PC-9 (cell line): Measurements from ENCODE around the gene MARCHF3. TPM values are rescaled to one million over a fixed set of nuclear protein-coding genes. Genes with fewer than 3 reads are reported as not detected.

Source experiments
- BruUV-seq: library from RNA; stranded (reverse); fragments of 400-500 nt; replicated peaks from 2 replicates; lab custom pipeline; 2021; lab: Mats Ljungman, UMichigan
- CTCF ChIA-PET: fragments of 300-600 bp; sonication (Branson Sonifier 250); formaldehyde crosslinking; loops from one replicate; lab custom pipeline; 2022; ENCODE audit warnings: antibody characterized with exemption; lab: Charles Lee
- POLR2A ChIA-PET: fragments of 300-600 bp; sonication (Branson Sonifier 250); formaldehyde crosslinking; loops from one replicate; lab custom pipeline; 2022; ENCODE audit warnings: antibody characterized with exemption; ENCODE audit not compliant: unreplicated experiment; lab: Charles Lee
- DNase-seq, 2 experiments: peaks; one replicate each; pipeline versions ENCODE4 v3.0.0 to v3.0.0-alpha.2; 2015 to 2022; ENCODE audit warnings: mixed read lengths in 1 of 2
- H2AFZ ChIP-seq: fragments of 200-600 bp; sonication (generic); 2 replicates; pipeline ENCODE4 v1.8.1; 2017; ENCODE audit warnings: antibody characterized with exemption
- H3F3A ChIP-seq: fragments of 200-600 bp; sonication (generic); 2 replicates; pipeline ENCODE4 v1.8.1; 2017; ENCODE audit warnings: antibody characterized with exemption, mild to moderate bottlenecking, low read depth; ENCODE audit not compliant: insufficient read depth
- H3K27ac ChIP-seq: fragments of 200-600 bp; sonication (generic); 2 replicates; pipeline ENCODE4 v1.6.1; 2016; ENCODE audit warnings: mixed run types
- H3K27me3 ChIP-seq: fragments of 200-600 bp; sonication (generic); 2 replicates; pipeline ENCODE4 v1.6.1; 2016; ENCODE audit warnings: low read depth, mixed run types; ENCODE audit not compliant: insufficient read depth
- H3K36me3 ChIP-seq: fragments of 200-600 bp; sonication (generic); 2 replicates; pipeline ENCODE4 v1.6.1; 2016; ENCODE audit warnings: low read depth, mixed run types
- H3K4me1 ChIP-seq: fragments of 200-600 bp; sonication (generic); replicated peaks from 2 replicates; pipeline ENCODE4 v1.6.1; 2016; ENCODE audit warnings: mixed run types; ENCODE audit not compliant: insufficient read depth
- H3K4me2 ChIP-seq: fragments of 200-600 bp; sonication (generic); 2 replicates; pipeline ENCODE4 v1.6.1; 2017; ENCODE audit warnings: mixed run types
- H3K4me3 ChIP-seq: fragments of 200-600 bp; sonication (generic); 2 replicates; pipeline ENCODE4 v1.6.1; 2016; ENCODE audit warnings: mixed run types
- H3K79me2 ChIP-seq: fragments of 200-600 bp; sonication (generic); 2 replicates; pipeline ENCODE4 v1.6.1; 2017; ENCODE audit warnings: low read depth, mixed run types
- H3K9me2 ChIP-seq: fragments of 200-600 bp; sonication (generic); 2 replicates; pipeline ENCODE4 v1.8.1; 2017; ENCODE audit warnings: mild to moderate bottlenecking; ENCODE audit not compliant: insufficient read depth
- H3K9me3 ChIP-seq: fragments of 200-600 bp; sonication (generic); 2 replicates; pipeline ENCODE4 v1.8.1; 2016; ENCODE audit warnings: low read depth; ENCODE audit not compliant: insufficient read depth
- H4K20me1 ChIP-seq: fragments of 200-600 bp; sonication (generic); 2 replicates; pipeline ENCODE4 v1.8.1; 2017; ENCODE audit not compliant: insufficient read depth
- EZH2 ChIP-seq: fragments of 200-600 bp; sonication (generic); IDR thresholded peaks from 2 replicates; pipeline ENCODE4 v1.8.0; 2017; ENCODE audit warnings: antibody characterized with exemption, low read depth
- intact Hi-C: fragments of 100-400 bp; cut with micrococcal nuclease; formaldehyde crosslinking; loops from one replicate; pipeline ENCODE4 v1.10.0; 2022; ENCODE audit not compliant: unreplicated experiment
- total RNA-seq: library from RNA; stranded (reverse); gene quantifications from 2 replicates; pipeline ENCODE4 v1.2.3, GENCODE V29; 2021
- TF ChIP-seq, protein P1 (sequence below): fragments of 200-600 bp; sonication (generic); conservative IDR thresholded peaks from 2 replicates; pipeline ENCODE4 v1.6.1; 2017; ENCODE audit warnings: mixed run types, antibody characterized with exemption, mild to moderate bottlenecking, moderate library complexity

Gene MARCHF3
- total RNA-seq, 1 experiment from 2014 or later, result 0.35 TPM

DNA sequence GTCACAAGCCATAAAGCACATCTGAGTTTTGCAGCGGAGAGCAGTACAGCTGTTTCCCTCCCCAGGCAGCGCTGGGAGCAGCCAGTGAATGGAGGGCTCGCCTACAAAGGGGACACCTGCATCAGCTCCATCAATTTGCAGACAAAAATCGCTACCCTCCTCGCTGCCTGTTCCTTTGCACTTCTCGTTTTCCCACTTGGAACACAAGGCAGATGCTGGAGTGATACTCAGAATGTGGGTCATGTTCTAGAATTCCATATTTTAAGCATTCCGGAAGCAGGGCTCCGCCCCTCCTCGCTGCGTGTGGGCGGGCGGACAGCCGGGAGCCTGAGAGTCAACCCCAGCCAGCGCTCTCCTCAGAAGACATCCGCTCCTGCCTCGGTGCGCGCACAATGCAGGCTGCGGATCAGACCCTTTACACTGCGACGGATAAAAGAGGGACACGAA is 161.3 kb downstream of the MARCHF3 start:
- H3K27ac ChIP-seq, result no peak overlapping the region
- H3K4me2 ChIP-seq, result no peak overlapping the region
- H2AFZ ChIP-seq, result no peak overlapping the region
- no peaks in the 10 kb centered on the region for H3K4me1 ChIP-seq
- H3K79me2 ChIP-seq, result no peaks in the 10 kb centered on the region
- ChIA-PET CTCF (no interaction called here), POLR2A (no interaction called here)
- H3K9me3 ChIP-seq, result no peaks in the 10 kb centered on the region
- no peaks in the 10 kb centered on the region for H3K9me2 ChIP-seq
- H3F3A ChIP-seq, result no peaks in the 10 kb centered on the region
- no peak for DNase-seq
- no peaks in the 10 kb centered on the region for H3K36me3 ChIP-seq
- no peaks in the 10 kb centered on the region for H4K20me1 ChIP-seq
- no peak for TF ChIP-seq EZH2
- TF ChIP-seq, protein P1, sequence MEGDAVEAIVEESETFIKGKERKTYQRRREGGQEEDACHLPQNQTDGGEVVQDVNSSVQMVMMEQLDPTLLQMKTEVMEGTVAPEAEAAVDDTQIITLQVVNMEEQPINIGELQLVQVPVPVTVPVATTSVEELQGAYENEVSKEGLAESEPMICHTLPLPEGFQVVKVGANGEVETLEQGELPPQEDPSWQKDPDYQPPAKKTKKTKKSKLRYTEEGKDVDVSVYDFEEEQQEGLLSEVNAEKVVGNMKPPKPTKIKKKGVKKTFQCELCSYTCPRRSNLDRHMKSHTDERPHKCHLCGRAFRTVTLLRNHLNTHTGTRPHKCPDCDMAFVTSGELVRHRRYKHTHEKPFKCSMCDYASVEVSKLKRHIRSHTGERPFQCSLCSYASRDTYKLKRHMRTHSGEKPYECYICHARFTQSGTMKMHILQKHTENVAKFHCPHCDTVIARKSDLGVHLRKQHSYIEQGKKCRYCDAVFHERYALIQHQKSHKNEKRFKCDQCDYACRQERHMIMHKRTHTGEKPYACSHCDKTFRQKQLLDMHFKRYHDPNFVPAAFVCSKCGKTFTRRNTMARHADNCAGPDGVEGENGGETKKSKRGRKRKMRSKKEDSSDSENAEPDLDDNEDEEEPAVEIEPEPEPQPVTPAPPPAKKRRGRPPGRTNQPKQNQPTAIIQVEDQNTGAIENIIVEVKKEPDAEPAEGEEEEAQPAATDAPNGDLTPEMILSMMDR, result no peak
- no peak overlapping the region for H3K4me3 ChIP-seq
- intact Hi-C loops, result no loop called here
- no peaks in the 10 kb centered on the region for H3K27me3 ChIP-seq
- BruUV-seq, result no TSS peak

DNA sequence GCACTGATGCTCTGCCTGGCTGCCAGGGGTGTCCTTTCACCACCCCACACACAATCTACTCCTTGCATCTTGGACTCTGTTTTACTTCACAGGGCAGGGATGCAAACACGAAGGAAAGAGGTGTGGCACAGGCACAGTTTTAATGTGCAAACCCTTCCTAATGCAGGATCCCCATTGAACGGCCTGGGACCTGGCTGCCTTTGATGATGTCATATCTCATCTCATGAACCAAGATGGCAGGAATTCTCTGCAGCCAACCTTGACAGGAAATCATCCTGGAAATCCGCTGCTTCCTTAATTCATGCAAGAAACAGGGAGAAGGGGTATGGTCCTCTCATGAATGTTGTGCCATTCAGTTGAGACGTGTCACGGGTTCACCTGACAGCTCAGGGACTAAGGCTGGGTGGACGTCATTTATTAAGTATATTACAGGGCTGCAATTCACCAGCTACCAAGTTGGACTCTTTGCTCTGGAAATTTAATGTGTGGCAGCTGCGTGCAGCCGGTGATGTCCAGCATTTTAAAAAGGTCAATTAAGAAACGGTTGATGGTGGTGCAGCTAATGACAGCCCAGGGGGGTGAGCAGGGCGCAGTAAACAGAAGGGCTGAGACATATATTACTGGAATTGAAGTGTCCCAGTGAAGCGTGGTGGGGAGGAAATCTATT is 161.9 kb downstream of the MARCHF3 start:
- Histone ChIP-seq H3K36me3 (no peaks in the 10 kb centered on the region), H3F3A (no peaks in the 10 kb centered on the region), H3K4me1 (no peaks in the 10 kb centered on the region), H3K9me3 (no peaks in the 10 kb centered on the region), H3K4me3 (no peak overlapping the region), H2AFZ (no peak overlapping the region), H3K4me2 (no peak overlapping the region), H3K79me2 (no peaks in the 10 kb centered on the region), H3K27ac (no peak overlapping the region), H3K9me2 (no peaks in the 10 kb centered on the region), H4K20me1 (no peaks in the 10 kb centered on the region), H3K27me3 (no peaks in the 10 kb centered on the region)
- BruUV-seq, result no TSS peak
- intact Hi-C loops, result no loop called here
- ChIA-PET CTCF (no interaction called here), POLR2A (no interaction called here)
- no peak for DNase-seq
- TF ChIP-seq, protein P1, result no peak
- no peak for TF ChIP-seq EZH2

DNA sequence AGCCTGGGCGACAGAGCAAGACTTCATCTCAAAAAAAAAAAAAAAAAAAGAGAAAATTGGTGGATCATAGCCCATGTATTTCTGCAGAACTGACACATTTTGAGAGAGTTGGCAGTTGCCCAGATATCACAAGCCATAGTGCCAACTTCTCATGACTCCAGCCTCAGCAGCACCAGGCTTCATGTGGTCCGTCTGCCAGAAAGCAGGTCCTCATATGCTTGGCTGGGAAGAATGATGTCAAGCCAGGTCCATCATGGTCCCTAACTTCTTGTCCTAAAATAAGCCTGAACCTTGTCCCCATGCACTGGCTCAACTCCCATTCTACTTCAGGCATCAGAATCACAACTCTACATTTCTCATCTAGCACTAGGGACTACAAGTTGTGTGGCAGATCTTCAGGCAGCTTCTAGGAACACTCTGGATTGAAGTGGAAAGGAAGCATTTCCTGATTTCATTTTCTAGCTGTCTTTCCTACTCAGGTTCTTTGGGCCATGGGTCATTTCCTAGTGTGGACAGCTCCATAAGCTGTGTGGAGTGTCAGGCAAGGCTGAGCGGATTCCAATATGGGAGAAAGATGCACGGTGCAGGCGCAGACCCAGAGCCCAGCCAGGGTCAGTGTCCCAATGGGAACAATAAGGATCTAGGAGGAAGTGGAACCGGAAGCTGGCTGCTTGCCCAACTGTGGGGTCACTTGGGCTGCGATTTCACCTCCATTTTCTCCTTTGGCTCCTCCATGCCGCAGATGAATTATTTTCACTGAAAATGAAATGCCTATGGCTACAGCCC is 163.3 kb downstream of the MARCHF3 start:
- BruUV-seq, result no TSS peak

More for the DNA sequence above, 163.3 kb downstream of the MARCHF3 start:
- Histone ChIP-seq H3K27me3 (no peaks in the 10 kb centered on the region), H3K9me2 (no peaks in the 10 kb centered on the region), H3K4me2 (no peak overlapping the region), H3K4me3 (no peak overlapping the region), H3K4me1 (no peaks in the 10 kb centered on the region), H2AFZ (no peak overlapping the region), H4K20me1 (no peaks in the 10 kb centered on the region), H3K36me3 (no peaks in the 10 kb centered on the region), H3K27ac (no peak overlapping the region), H3F3A (no peaks in the 10 kb centered on the region), H3K79me2 (no peaks in the 10 kb centered on the region), H3K9me3 (no peaks in the 10 kb centered on the region)
- TF ChIP-seq, protein P1, result no peak
- TF ChIP-seq EZH2, result no peak
- DNase-seq, result no peak
- ChIA-PET POLR2A (no interaction called here), CTCF (no interaction called here)
- intact Hi-C loops, result no loop called here
